Heart right ventricle (tissue), 16 donors: Measurements from ENCODE around the gene FBXW12. TPM values are rescaled to one million over a fixed set of nuclear protein-coding genes. Genes with fewer than 3 reads are reported as not detected.

Source experiments
- ATAC-seq, 8 donors: fragments of 200-7000 bp; cut with Tn5 transposase; one replicate each; pipeline ENCODE4 v1.9.1; 2020; ENCODE audit warnings: mild to moderate bottlenecking in 8 of 8, moderate library complexity in 8 of 8, moderate number of reproducible peaks in 1 of 8
- DNase-seq, 2 donors: peaks; one replicate each; pipeline ENCODE4 v3.0.0-alpha.2; 2020
- H3K27ac ChIP-seq, 10 donors: fragments of 200-600 bp; sonication (generic) in 2 of 10; one replicate each; pipeline versions ENCODE4 v1.5.0 to v1.8.0; 2020 to 2022; ENCODE audit warnings: mild to moderate bottlenecking in 3 of 10
- H3K27me3 ChIP-seq, 7 donors: fragments of 200-600 bp; one replicate each; pipeline ENCODE4 v1.8.0; 2021 to 2022; ENCODE audit warnings: mild to moderate bottlenecking in 2 of 7
- H3K36me3 ChIP-seq, 9 donors: fragments of 200-600 bp; sonication (generic) in 1 of 9; one replicate each; pipeline versions ENCODE4 v1.5.0 to v1.8.0; 2020 to 2022; ENCODE audit warnings: mild to moderate bottlenecking in 2 of 9
- H3K4me1 ChIP-seq, 9 donors: fragments of 200-600 bp; sonication (generic) in 1 of 9; one replicate each; pipeline versions ENCODE4 v1.5.0 to v1.8.0; 2020 to 2022; ENCODE audit warnings: mild to moderate bottlenecking in 4 of 9
- H3K4me3 ChIP-seq, 10 donors: fragments of 200-600 bp; sonication (generic) in 2 of 10; one replicate each; pipeline versions ENCODE4 v1.5.0 to v1.8.0; 2020 to 2022; ENCODE audit warnings: mild to moderate bottlenecking in 7 of 10, moderate library complexity in 2 of 10
- H3K9me3 ChIP-seq, 11 donors: fragments of 200-600 bp in 10 of 11; sonication (generic) in 2 of 11; one replicate each; pipeline versions ENCODE4 v1.5.0 to v1.8.0; 2013 to 2022; ENCODE audit warnings: mild to moderate bottlenecking in 2 of 11, control low read depth in 1 of 11, moderate library complexity in 1 of 11
- CTCF ChIP-seq, 9 donors: fragments of 200-600 bp; sonication (generic) in 2 of 9; IDR thresholded peaks; one replicate each; pipeline versions ENCODE4 v1.5.0 to v1.8.0; 2021 to 2022; ENCODE audit warnings: antibody characterized with exemption in 9 of 9, mild to moderate bottlenecking in 5 of 9, moderate library complexity in 1 of 9
- WGBS, 2 donors: extraction: QIAGEN DNeasy Blood & Tissue Kit; methylation state at CpG; one replicate each; pipeline ENCODE4 v1.1.7; 2013; ENCODE audit warnings: inconsistent platforms in 1 of 2; 5-methylcytosine and 5-hydroxymethylcytosine counted together
- intact Hi-C, 10 donors: fragments of 100-400 bp; cut with DNase I; formaldehyde crosslinking; loops; one replicate each; pipeline versions ENCODE4 v1.11.1 to v1.14.2; 2022
- polyA plus RNA-seq, 2 donors: library from polyadenylated mRNA; stranded (reverse); fragments of 200-250 nt; gene quantifications; one replicate each; pipeline ENCODE4 v1.2.3, GENCODE V29; 2013
- total RNA-seq, 10 donors: library from RNA; stranded (reverse); fragmentation: NEBNext Ultra II Directional in 3 of 10; extraction: Animal tissue kit (Norgen Biotek cat#: 25700) in 3 of 10; gene quantifications; one replicate each; pipeline versions ENCODE4 v1.2.1 to v1.2.4, GENCODE V29; 2021 to 2023
- donor health status: Arrhythmogenic right ventricular cardiomyopathy.
- donor health status: ischemic (EF 13 %, LVEDD 7.1; RV severe dilation, severe dysfunction).
- donor health status: healthy with polysubstance abuse.
- donor health status: DM: no; HTN: yes; CAD: no.
- donor health status: DM: no; HTN: no; CAD: no.
- donor health status: ischemic (EF 25% LVEDD 6.9; RV normal size, moderate dysfunction).
- donor health status: ischemic (EF 25% LVEDD 5.7; RV mildly dilated, moderate dysfunction).
- donor health status: healthy.
- donor health status: DM: yes; HTN: yes; CAD: no.
- donor health status: Ischemic cardiomyopathy.
- donor health status: ischemic (EF 35%, LVEDD 5.7; RV mildly dilated, moderate dysfunction).
- donor health status: nonischemic (EF 11% LVEDD 7.7; RV severe dilation, severe dysfunction).
- donor health status: DM: yes; HTN: yes; CAD: no.
- donor health status: PGD.
- donor health status: ischemic (EF 29% LVEDD 5.4; RV normal size, mild dysfunction).
- donor health status: nonischemic (EF 23%, LVEDD 6.1; RV moderate dilation, normal function).

The FBXW12 gene
- total and polyA plus RNA-seq, 12 donors: 0.28 to 0.29 TPM; not detected in 10

- H3K36me3 ChIP-seq: peaks cover 0 to 86% (median 19%) of the 10 kb centered on the region in 9 donors
- peaks cover 0 to 9% (median 0%) of the 10 kb centered on the region in 9 donors for H3K4me1 ChIP-seq
- H3K27ac ChIP-seq: no peak overlapping the region
- DNase-seq (peak in 1 of 2 donors; percentile 2), ATAC-seq (no peak)
- 86 to 87% methylated on average over 18 of the region's 18 CpGs for WGBS, 2 donors
- no peak overlapping the region for H3K4me3 ChIP-seq
- TF ChIP-seq CTCF (IDR thresholded peaks at IDR 0.05): no peak
- no peaks in the 10 kb centered on the region for H3K9me3 ChIP-seq
- H3K27me3 ChIP-seq: no peaks in the 10 kb centered on the region
- intact Hi-C loops: loop anchor here in 2 of 10 donors (10.0 kb wide), 1 partner anchor 132 kb away; no protein-coding TSS in a partner anchor
Observed at GRCh38 chr3:48406443-48407431, 34.7 kb downstream of the FBXW12 start.

GRCh38 chr3:48407542-48408099 lies 35.6 kb downstream of the FBXW12 start:
- DNase-seq (peak in 1 of 2 donors; percentile 2), ATAC-seq (no peak)
- TF ChIP-seq CTCF (IDR thresholded peaks at IDR 0.05): no peak
- 80 to 88% methylated on average over 8 of the region's 8 CpGs for WGBS, 2 donors
- Histone ChIP-seq H3K27me3 (no peaks in the 10 kb centered on the region), H3K27ac (no peak overlapping the region), H3K9me3 (no peaks in the 10 kb centered on the region), H3K4me1 (peaks cover 0 to under 1% (median 0%) of the 10 kb centered on the region in 9 donors), H3K4me3 (no peak overlapping the region), H3K36me3 (peaks cover 0 to 94% (median 25%) of the 10 kb centered on the region in 9 donors)
- intact Hi-C loops: loop anchor here in 2 of 10 donors (10.0 kb wide), 1 partner anchor 133 kb away; no protein-coding TSS in a partner anchor

- Histone ChIP-seq H3K9me3 (no peaks in the 10 kb centered on the region), H3K4me3 (no peak overlapping the region), H3K4me1 (no peaks in the 10 kb centered on the region), H3K27me3 (no peaks in the 10 kb centered on the region), H3K36me3 (peaks cover 0 to 99% (median 27%) of the 10 kb centered on the region in 9 donors), H3K27ac (no peak overlapping the region)
- no peak for ATAC-seq
- intact Hi-C loops: loop anchor here in 2 of 10 donors (10.0 kb wide), 1 partner anchor 134 kb away; no protein-coding TSS in a partner anchor
- 82 to 83% methylated on average over 4 of the region's 4 CpGs for WGBS, 2 donors
- DNase-seq: no peak
- no peak for TF ChIP-seq CTCF (IDR thresholded peaks at IDR 0.05)
Observed at GRCh38 chr3:48408823-48409281, 36.8 kb downstream of the FBXW12 start.
